ENCODE measurements around the gene SETD1A. TPM values are rescaled to one million over a fixed set of nuclear protein-coding genes. Genes with fewer than 3 reads are reported as not detected.

Gene SETD1A
- total and polyA plus RNA-seq, 2 of the 8 experiments (the other 6 are each of a cell fraction or from before 2014, with no cell fraction given): 4.8 to 29.0 TPM

DNA sequence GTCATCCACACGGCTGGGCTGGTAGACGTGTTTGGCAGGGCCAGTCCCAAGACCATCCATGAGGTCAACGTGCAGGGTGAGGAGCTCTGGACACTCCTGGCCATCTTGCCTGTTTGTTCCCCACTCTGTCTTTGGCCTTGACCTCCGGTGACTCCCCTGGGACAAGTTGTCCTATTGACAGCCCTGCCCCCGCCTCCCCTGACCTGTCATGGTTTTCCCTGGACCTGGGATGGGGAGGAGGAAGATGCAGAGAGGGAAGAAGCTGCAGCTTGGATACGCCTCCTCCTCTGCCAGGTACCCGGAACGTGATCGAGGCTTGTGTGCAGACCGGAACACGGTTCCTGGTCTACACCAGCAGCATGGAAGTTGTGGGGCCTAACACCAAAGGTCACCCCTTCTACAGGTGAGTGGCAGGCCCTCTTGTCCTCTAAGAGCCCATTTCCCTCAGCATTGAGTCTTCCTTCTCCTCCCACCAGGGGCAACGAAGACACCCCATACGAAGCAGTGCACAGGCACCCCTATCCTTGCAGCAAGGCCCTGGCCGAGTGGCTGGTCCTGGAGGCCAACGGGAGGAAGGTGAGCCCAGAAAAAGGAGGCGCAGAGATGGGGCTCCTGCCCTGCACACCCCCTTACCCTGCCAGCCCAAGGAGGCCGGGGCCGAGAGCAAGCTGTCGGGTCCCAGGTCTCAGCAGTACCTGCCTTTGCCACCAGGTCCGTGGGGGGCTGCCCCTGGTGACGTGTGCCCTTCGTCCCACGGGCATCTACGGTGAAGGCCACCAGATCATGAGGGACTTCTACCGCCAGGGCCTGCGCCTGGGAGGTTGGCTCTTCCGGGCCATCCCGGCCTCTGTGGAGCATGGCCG, 28.8 kb downstream of the SETD1A start (continued):
- TF ChIP-seq TEAD4 (IDR thresholded peaks at IDR 0.05; ENCODE audit: low read depth, low read length) (no peak), PHF8 (conservative IDR thresholded peaks at IDR 0.05; ENCODE audit: low read depth, low read length) (no peak), TCF12 (IDR thresholded peaks at IDR 0.05; ENCODE audit: low read depth, low read length) (no peak), CBX5 (IDR thresholded peaks at IDR 0.05; ENCODE audit: low read depth, low read length) (no peak)
- TF ChIP-seq, protein P1, sequence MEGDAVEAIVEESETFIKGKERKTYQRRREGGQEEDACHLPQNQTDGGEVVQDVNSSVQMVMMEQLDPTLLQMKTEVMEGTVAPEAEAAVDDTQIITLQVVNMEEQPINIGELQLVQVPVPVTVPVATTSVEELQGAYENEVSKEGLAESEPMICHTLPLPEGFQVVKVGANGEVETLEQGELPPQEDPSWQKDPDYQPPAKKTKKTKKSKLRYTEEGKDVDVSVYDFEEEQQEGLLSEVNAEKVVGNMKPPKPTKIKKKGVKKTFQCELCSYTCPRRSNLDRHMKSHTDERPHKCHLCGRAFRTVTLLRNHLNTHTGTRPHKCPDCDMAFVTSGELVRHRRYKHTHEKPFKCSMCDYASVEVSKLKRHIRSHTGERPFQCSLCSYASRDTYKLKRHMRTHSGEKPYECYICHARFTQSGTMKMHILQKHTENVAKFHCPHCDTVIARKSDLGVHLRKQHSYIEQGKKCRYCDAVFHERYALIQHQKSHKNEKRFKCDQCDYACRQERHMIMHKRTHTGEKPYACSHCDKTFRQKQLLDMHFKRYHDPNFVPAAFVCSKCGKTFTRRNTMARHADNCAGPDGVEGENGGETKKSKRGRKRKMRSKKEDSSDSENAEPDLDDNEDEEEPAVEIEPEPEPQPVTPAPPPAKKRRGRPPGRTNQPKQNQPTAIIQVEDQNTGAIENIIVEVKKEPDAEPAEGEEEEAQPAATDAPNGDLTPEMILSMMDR (IDR thresholded peaks at IDR 0.05; ENCODE audit: control extremely low read depth in 1 of 3, insufficient read depth in 1 of 3, low read depth in 1 of 3, low read length in 3 of 3): no peak
- TF ChIP-seq, protein P2, sequence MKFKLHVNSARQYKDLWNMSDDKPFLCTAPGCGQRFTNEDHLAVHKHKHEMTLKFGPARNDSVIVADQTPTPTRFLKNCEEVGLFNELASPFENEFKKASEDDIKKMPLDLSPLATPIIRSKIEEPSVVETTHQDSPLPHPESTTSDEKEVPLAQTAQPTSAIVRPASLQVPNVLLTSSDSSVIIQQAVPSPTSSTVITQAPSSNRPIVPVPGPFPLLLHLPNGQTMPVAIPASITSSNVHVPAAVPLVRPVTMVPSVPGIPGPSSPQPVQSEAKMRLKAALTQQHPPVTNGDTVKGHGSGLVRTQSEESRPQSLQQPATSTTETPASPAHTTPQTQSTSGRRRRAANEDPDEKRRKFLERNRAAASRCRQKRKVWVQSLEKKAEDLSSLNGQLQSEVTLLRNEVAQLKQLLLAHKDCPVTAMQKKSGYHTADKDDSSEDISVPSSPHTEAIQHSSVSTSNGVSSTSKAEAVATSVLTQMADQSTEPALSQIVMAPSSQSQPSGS (IDR thresholded peaks at IDR 0.05; ENCODE audit: low read length): no peak

Data from H1 (cell line).